Brain microvascular endothelial cell (primary cell): ENCODE results near the gene HERPUD1.
A peak's percentile ranks its signal among the peaks of the same experiment; 100 is the strongest.

Source experiments
- DNase-seq: peaks from one replicate; pipeline ENCODE4 v3.0.0-alpha.2; 2020
- H3K27ac ChIP-seq: fragments of 250-450 bp; sonication (Bioruptor Pico); 2 replicates; pipeline ENCODE4 v1.5.1; 2020; ENCODE audit warnings: mild to moderate bottlenecking, moderate library complexity
- H3K27me3 ChIP-seq: fragments of 250-450 bp; sonication (Bioruptor Pico); replicated peaks from 2 replicates; pipeline ENCODE4 v1.5.1; 2020; ENCODE audit warnings: mild to moderate bottlenecking
- H3K36me3 ChIP-seq: fragments of 250-450 bp; sonication (Bioruptor Pico); replicated peaks from 2 replicates; pipeline ENCODE4 v1.5.1; 2020; ENCODE audit warnings: mild to moderate bottlenecking
- H3K4me3 ChIP-seq: 2 replicates; pipeline ENCODE4 v1.5.1; 2011; ENCODE audit warnings: low read depth, mild to moderate bottlenecking, control low read depth, low read length, moderate library complexity
- CTCF ChIP-seq: IDR thresholded peaks from 2 replicates; pipeline ENCODE4 v1.5.1; 2011; ENCODE audit warnings: low read depth, mild to moderate bottlenecking, moderate library complexity, low read length, control low read depth, inconsistent platforms; ENCODE audit errors: missing control alignments
- in situ Hi-C: cut with HindIII; loops from 2 replicates; pipeline ENCODE4 v1.10.0; 2017; ENCODE audit warnings: low sequenced_read_pairs, low pct_ligation_motif_present

Gene HERPUD1

GRCh38 chr16:56950881-56951771 lies 19.2 kb downstream of the HERPUD1 start:
- peak; percentile 87 for TF ChIP-seq CTCF
- H3K36me3 ChIP-seq: peaks cover 9% of the 10 kb centered on the region
- H3K27me3 ChIP-seq: no peaks in the 10 kb centered on the region
- H3K27ac ChIP-seq: no peak overlapping the region
- DNase-seq: peak; percentile 54
- in situ Hi-C loops: no loop called here
- H3K4me3 ChIP-seq: no peak overlapping the region

GRCh38 chr16:56953006-56953405 lies 21.1 kb downstream of the HERPUD1 start:
- in situ Hi-C loops: no loop called here
- H3K27ac ChIP-seq: no peak overlapping the region
- no peak for TF ChIP-seq CTCF
- H3K27me3 ChIP-seq: no peaks in the 10 kb centered on the region
- no peak for DNase-seq
- no peaks in the 10 kb centered on the region for H3K36me3 ChIP-seq
- H3K4me3 ChIP-seq: no peak overlapping the region

DNA sequence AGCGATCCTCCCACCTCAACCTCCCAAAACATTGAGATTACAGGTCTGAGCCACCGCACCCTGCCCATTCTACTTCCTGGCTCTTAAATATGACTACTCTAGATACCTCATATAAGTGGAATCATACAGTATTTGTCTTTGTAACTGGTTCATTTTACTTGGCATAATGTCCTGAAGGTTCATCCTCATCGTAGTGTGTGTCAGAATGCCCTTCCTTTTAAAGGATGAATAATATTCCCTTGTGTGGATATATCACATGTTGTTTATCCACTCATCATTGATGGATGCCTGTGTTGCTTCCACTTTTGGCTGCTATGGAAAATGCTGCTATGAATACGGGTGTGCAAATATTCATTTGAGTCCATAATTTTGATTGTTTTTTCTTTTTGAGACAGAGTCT lies 24.1 kb downstream of the HERPUD1 start:
- Histone ChIP-seq H3K36me3 (no peaks in the 10 kb centered on the region), H3K27ac (no peak overlapping the region), H3K4me3 (no peak overlapping the region), H3K27me3 (no peaks in the 10 kb centered on the region)
- TF ChIP-seq CTCF: no peak
- no peak for DNase-seq
- in situ Hi-C loops: no loop called here

- Histone ChIP-seq H3K36me3 (no peaks in the 10 kb centered on the region), H3K27me3 (no peaks in the 10 kb centered on the region), H3K4me3 (no peak overlapping the region), H3K27ac (no peak overlapping the region)
- DNase-seq: no peak
- in situ Hi-C loops: no loop called here
- TF ChIP-seq CTCF: peak; percentile 46
Observed at GRCh38 chr16:56956756-56957155, 24.8 kb downstream of the HERPUD1 start.

GRCh38 chr16:56960681-56961281 lies 28.8 kb downstream of the HERPUD1 start:
- peak overlapping the region; percentile 30 for H3K27ac ChIP-seq
- no peak for TF ChIP-seq CTCF

GRCh38 chr16:56961386-56961785 lies 29.4 kb downstream of the HERPUD1 start:
- Histone ChIP-seq H3K36me3 (no peaks in the 10 kb centered on the region), H3K27me3 (no peaks in the 10 kb centered on the region), H3K27ac (peak overlapping the region; percentile 30), H3K4me3 (no peak overlapping the region)
- TF ChIP-seq CTCF: no peak
- in situ Hi-C loops: no loop called here
- no peak for DNase-seq

More at GRCh38 chr16:56960681-56961281, 28.8 kb downstream of the HERPUD1 start:
- no peak for DNase-seq
- no peaks in the 10 kb centered on the region for H3K27me3 ChIP-seq
- no peaks in the 10 kb centered on the region for H3K36me3 ChIP-seq
- no peak overlapping the region for H3K4me3 ChIP-seq
- in situ Hi-C loops: no loop called here
